Esophagus muscularis mucosa (tissue), 4 donors: ENCODE data around the gene PRKAG2. TPM values are rescaled to one million over a fixed set of nuclear protein-coding genes. Genes with fewer than 3 reads are reported as not detected.
"Not testable (repeated sequence)": the region's sequence is repeated elsewhere in the genome, so short reads cannot be mapped to it uniquely, and the experiment has no call there.

Experiments used
- DNase-seq: peaks from one replicate; pipeline ENCODE4 v3.0.0-alpha.2; 2017; ENCODE audit errors: extremely low spot score
- H3K27ac ChIP-seq, 4 donors: fragments of 200-600 bp; sonication (generic); replicated peaks in 1 of 4; 1 replicate in 3 of 4; 2 replicates in 1 of 4; pipeline ENCODE4 v1.5.1; 2016 to 2019; ENCODE audit warnings: mild to moderate bottlenecking in 1 of 4
- H3K27me3 ChIP-seq, 4 donors: fragments of 200-600 bp; sonication (generic); one replicate each; pipeline versions ENCODE4 v1.5.1 to v1.6.0; 2016 to 2019
- H3K36me3 ChIP-seq, 4 donors: fragments of 200-600 bp; sonication (generic); one replicate each; pipeline ENCODE4 v1.5.1; 2016 to 2019
- H3K4me1 ChIP-seq, 4 donors: fragments of 200-600 bp; sonication (generic); one replicate each; pipeline ENCODE4 v1.5.1; 2016 to 2019
- H3K4me3 ChIP-seq, 4 donors: fragments of 200-600 bp; sonication (generic); 1 replicate in 2 of 4; 2 replicates in 2 of 4; pipeline ENCODE4 v1.5.1; 2016 to 2019; ENCODE audit warnings: mild to moderate bottlenecking in 4 of 4, moderate library complexity in 1 of 4
- H3K9me3 ChIP-seq, 4 donors: fragments of 200-600 bp; sonication (generic); 1 replicate in 3 of 4; 2 replicates in 1 of 4; pipeline ENCODE4 v1.5.1; 2016 to 2019
- CTCF ChIP-seq, 3 experiments: fragments of 200-600 bp in 2 of 3; fragments of 450-650 bp in 1 of 3; sonication (generic) in 2 of 3; IDR thresholded peaks; one replicate each; pipeline ENCODE4 v1.5.1; 2017 to 2019; ENCODE audit warnings: antibody characterized with exemption in 3 of 3, mild to moderate bottlenecking in 2 of 3, moderate library complexity in 1 of 3
- EP300 ChIP-seq: sonication (generic); formaldehyde crosslinking; IDR thresholded peaks from one replicate; pipeline ENCODE4 v1.6.1; 2017; ENCODE audit warnings: antibody characterized with exemption
- POLR2A ChIP-seq: fragments of 450-650 bp; IDR thresholded peaks from one replicate; pipeline ENCODE4 v1.6.1; 2017; ENCODE audit warnings: antibody characterized with exemption, moderate library complexity, mild to moderate bottlenecking, low read depth
- POLR2AphosphoS5 ChIP-seq, 2 donors: sonication (generic); formaldehyde crosslinking; IDR thresholded peaks; one replicate each; pipeline ENCODE4 v1.6.1; 2017; ENCODE audit warnings: antibody characterized with exemption in 2 of 2
- WGBS: methylation state at CpG from one replicate; pipeline ENCODE4 v1.1.5; 2018; 5-methylcytosine and 5-hydroxymethylcytosine counted together
- intact Hi-C: fragments of 100-400 bp; cut with DNase I; formaldehyde crosslinking; loops from one replicate; pipeline ENCODE4 v1.15.1; 2023
- total RNA-seq, 4 donors: library from RNA; depleted of rRNA; stranded (reverse); fragments of >200 nt; gene quantifications; one replicate each; pipeline versions ENCODE4 v1.1.0 to v1.2.1, GENCODE V29; 2016

PRKAG2 gene
- total RNA-seq, 4 donors from 2014 or later: 51.3 to 97.2 (median 77.5) TPM

- Histone ChIP-seq H3K27ac (peak overlapping the region in 2 of 4 donors; percentile 80 to 88), H3K36me3 (no peaks in the 10 kb centered on the region), H3K4me1 (peaks cover 8 to 33% (median 32%) of the 10 kb centered on the region in 4 donors), H3K9me3 (no peaks in the 10 kb centered on the region), H3K4me3 (no peak overlapping the region), H3K27me3 (no peaks in the 10 kb centered on the region)
- DNase-seq: no peak
- 93% methylated on average over 4 of the region's 4 CpGs for WGBS
- TF ChIP-seq POLR2A: no peak
- no peak for TF ChIP-seq CTCF (IDR thresholded peaks at IDR 0.05)
- no peak for TF ChIP-seq POLR2AphosphoS5 (IDR thresholded peaks at IDR 0.05)
- TF ChIP-seq EP300: no peak
- intact Hi-C loops: no loop called here
These were observed 336.8 kb downstream of the PRKAG2 start for GRCh38 chr7:151540146-151540545.

- Histone ChIP-seq H3K27me3 (no peaks in the 10 kb centered on the region), H3K9me3 (no peaks in the 10 kb centered on the region), H3K4me1 (peaks cover 8 to 33% (median 32%) of the 10 kb centered on the region in 4 donors), H3K27ac (peak overlapping the region; percentile 76 to 88 (median 82)), H3K4me3 (no peak overlapping the region), H3K36me3 (no peaks in the 10 kb centered on the region)
- 68% methylated on average over 9 of the region's 9 CpGs for WGBS
- DNase-seq: no peak
- TF ChIP-seq POLR2AphosphoS5 (IDR thresholded peaks at IDR 0.05) (peak; percentile 21 to 48), POLR2A (no peak)
- intact Hi-C loops: no loop called here
These were observed 337.7 kb downstream of the PRKAG2 start for GRCh38 chr7:151539088-151539671.

- H3K4me1 ChIP-seq: peaks cover 8 to 33% (median 32%) of the 10 kb centered on the region in 4 donors
- WGBS: 19% methylated on average over 8 of the region's 8 CpGs
- no peak overlapping the region for H3K4me3 ChIP-seq
- H3K36me3 ChIP-seq: no peaks in the 10 kb centered on the region
- intact Hi-C loops: no loop called here
- no peaks in the 10 kb centered on the region for H3K27me3 ChIP-seq
- H3K9me3 ChIP-seq: no peaks in the 10 kb centered on the region
- peak overlapping the region; percentile 76 to 88 (median 82) for H3K27ac ChIP-seq
- no peak for DNase-seq
- TF ChIP-seq CTCF (IDR thresholded peaks at IDR 0.05) (no peak), POLR2AphosphoS5 (IDR thresholded peaks at IDR 0.05) (peak; percentile 62 to 77)
These were observed 338.9 kb downstream of the PRKAG2 start for GRCh38 chr7:151537818-151538561.

- H3K36me3 ChIP-seq, DNase-seq, H3K27me3 ChIP-seq, H3K4me3 ChIP-seq, intact Hi-C loops, H3K27ac ChIP-seq, H3K9me3 ChIP-seq: not testable (repeated sequence)
- WGBS: 95% methylated on average over 2 of the region's 2 CpGs
- H3K4me1 ChIP-seq: peaks cover 8 to 33% (median 32%) of the 10 kb centered on the region in 4 donors
These were observed 340.7 kb downstream of the PRKAG2 start for GRCh38 chr7:151536178-151536577.

GRCh38 chr7:151529842-151530241, 347.1 kb downstream of the PRKAG2 start:
- Histone ChIP-seq H3K9me3 (peaks cover 0 to 7% (median 3%) of the 10 kb centered on the region in 4 donors), H3K27me3 (no peaks in the 10 kb centered on the region), H3K4me3 (no peak overlapping the region), H3K27ac (no peak overlapping the region), H3K36me3 (no peaks in the 10 kb centered on the region), H3K4me1 (no peaks in the 10 kb centered on the region)
- intact Hi-C loops: no loop called here
- DNase-seq: no peak
- TF ChIP-seq POLR2A (no peak), CTCF (IDR thresholded peaks at IDR 0.05) (no peak), EP300 (no peak), POLR2AphosphoS5 (IDR thresholded peaks at IDR 0.05) (no peak)
